ENCODE data around the gene ANTXRL. TPM values are rescaled to one million over a fixed set of nuclear protein-coding genes. Genes with fewer than 3 reads are reported as not detected.

The ANTXRL gene
- total and polyA plus RNA-seq, 2 of the 8 experiments (the other 6 are each of a cell fraction or from before 2014, with no cell fraction given) = not detected

- ChIA-PET POLR2A (ENCODE audit: partially characterized antibody) (no interaction called here), CTCF (ENCODE audit: partially characterized antibody) (interaction anchor here (1.3 to 3.4 kb wide), 2 partner anchors 10 to 99 kb away, joined by 3 to 11 read pairs; no protein-coding TSS in a partner anchor)
- H2BK15ac ChIP-seq (ENCODE audit: low read length) = no peak overlapping the region
- no peak overlapping the region for H3K4ac ChIP-seq (replicated peaks; ENCODE audit: insufficient read length, low read depth, low read length)
- FAIRE-seq = no peak
- WGBS, 2 experiments (ENCODE audit: extremely low coverage in 1 of 2, insufficient coverage in 1 of 2, insufficient read length in 1 of 2, insufficient replicate concordance in 2 of 2, low coverage in 1 of 2, low lambda C conversion rate in 2 of 2, missing lambda C conversion rate in 1 of 2) = 91% methylated on average over 5 of the region's 5 CpGs; no CpG with 5 or more reads in 1 of the 2 experiments
- H4K20me1 ChIP-seq (replicated peaks in 1 of 2; ENCODE audit: control insufficient read depth in 1 of 2, insufficient read depth in 2 of 2, low read length in 2 of 2) = no peaks in the 10 kb centered on the region
- no peak overlapping the region for H2BK5ac ChIP-seq (ENCODE audit: low read depth, low read length)
- no peak overlapping the region for H3K14ac ChIP-seq (ENCODE audit: insufficient read length)
- H4K5ac ChIP-seq (ENCODE audit: insufficient read length, low read depth, low read length) = no peak overlapping the region
- DNase-seq (ENCODE audit: low read depth in 1 of 2, low spot score in 2 of 2) = no peak
- H3K4me2 ChIP-seq (ENCODE audit: insufficient read depth in 1 of 2, low read depth in 2 of 2, low read length in 2 of 2) = no peak overlapping the region
- no peak overlapping the region for H4K91ac ChIP-seq (replicated peaks; ENCODE audit: insufficient read length, low read length)
- no peak overlapping the region for H3K56ac ChIP-seq (replicated peaks; ENCODE audit: insufficient read length, low read depth, low read length)
- H2AK5ac ChIP-seq (ENCODE audit: low read depth, low read length) = no peak overlapping the region
- H3K79me1 ChIP-seq (ENCODE audit: low read depth, low read length) = no peaks in the 10 kb centered on the region
- no peaks in the 10 kb centered on the region for H3K36me3 ChIP-seq (ENCODE audit: control insufficient read depth in 2 of 4, insufficient read depth in 4 of 4, low read length in 3 of 4)
- H3K18ac ChIP-seq (ENCODE audit: extremely low read depth, low read length) = no peak overlapping the region
- no peak overlapping the region for H2BK20ac ChIP-seq (ENCODE audit: low read length)
- H3K23ac ChIP-seq (ENCODE audit: insufficient read length) = no peak overlapping the region
- no peaks in the 10 kb centered on the region for H3K27me3 ChIP-seq (replicated peaks in 1 of 4; ENCODE audit: control insufficient read depth in 3 of 4, extremely low read depth in 1 of 4, insufficient read depth in 3 of 4, low read length in 3 of 4)
- no peak overlapping the region for H3K9ac ChIP-seq (replicated peaks in 1 of 4; ENCODE audit: extremely low read depth in 1 of 4, low read depth in 3 of 4, low read length in 3 of 4)
- peaks cover 0 to 9% (median 7%) of the 10 kb centered on the region in 4 experiments; a peak in 5 of 7 replicates for H3K4me1 ChIP-seq (replicated peaks in 1 of 4; ENCODE audit: control insufficient read depth in 3 of 4, insufficient read depth in 4 of 4, low read length in 3 of 4)
- TF ChIP-seq EGR1 (IDR thresholded peaks at IDR 0.05; ENCODE audit: borderline replicate concordance, low read depth, low read length) = no peak
- TF ChIP-seq HDAC6 (IDR thresholded peaks at IDR 0.05; ENCODE audit: low read depth, low read length) = no peak
- TF ChIP-seq SP1 (IDR thresholded peaks at IDR 0.05; ENCODE audit: low read depth, low read length) = no peak
- no peak for TF ChIP-seq CREB1 (IDR thresholded peaks at IDR 0.05)
- TF ChIP-seq SRF (IDR thresholded peaks at IDR 0.05; ENCODE audit: low read depth, low read length) = no peak
- no peak for TF ChIP-seq SUZ12 (IDR thresholded peaks at IDR 0.05; ENCODE audit: low read length)
- no peak overlapping the region for H2BK120ac ChIP-seq (replicated peaks; ENCODE audit: low read depth, low read length)
- no peaks in the 10 kb centered on the region for H3K9me3 ChIP-seq (ENCODE audit: insufficient read depth in 2 of 2, low read depth in 1 of 2, low read length in 1 of 2)
- no peak overlapping the region for H4K8ac ChIP-seq (ENCODE audit: extremely low read depth, insufficient read depth, low read length)
- no peaks in the 10 kb centered on the region for H3K79me2 ChIP-seq (ENCODE audit: control insufficient read depth in 1 of 2, insufficient read depth in 2 of 2, low read length in 2 of 2)
- H3K23me2 ChIP-seq (ENCODE audit: low read depth, low read length) = no peaks in the 10 kb centered on the region
- no peak overlapping the region for H3K27ac ChIP-seq (ENCODE audit: low read depth, low read length)
- no peak overlapping the region for H3K4me3 ChIP-seq (ENCODE audit: extremely low read depth in 1 of 4, insufficient read depth in 2 of 4, low read depth in 3 of 4, low read length in 4 of 4)
- H2BK12ac ChIP-seq (ENCODE audit: low read depth, low read length) = no peak overlapping the region
- no peak overlapping the region for H2AFZ ChIP-seq (ENCODE audit: low read length)
Measured at GRCh38 chr10:46327685-46328084, 40.9 kb downstream of the ANTXRL start.

Measured in H1 (cell line).